K562 (cell line): ENCODE results near the gene DPP9.

ENCODE experiments used
- POLR2A ChIP-seq: fragments of 450-650 bp; conservative IDR thresholded peaks from 2 replicates; pipeline ENCODE4 v1.6.1; 2016
- ZNF644 ChIP-seq: fragments of 200-800 bp; sonication (Bioruptor generic); IDR thresholded peaks from 2 replicates; pipeline ENCODE4 v1.6.1; 2016; ENCODE audit warnings: low read depth, missing genetic modification characterization, missing compliant biosample characterization

DNA sequence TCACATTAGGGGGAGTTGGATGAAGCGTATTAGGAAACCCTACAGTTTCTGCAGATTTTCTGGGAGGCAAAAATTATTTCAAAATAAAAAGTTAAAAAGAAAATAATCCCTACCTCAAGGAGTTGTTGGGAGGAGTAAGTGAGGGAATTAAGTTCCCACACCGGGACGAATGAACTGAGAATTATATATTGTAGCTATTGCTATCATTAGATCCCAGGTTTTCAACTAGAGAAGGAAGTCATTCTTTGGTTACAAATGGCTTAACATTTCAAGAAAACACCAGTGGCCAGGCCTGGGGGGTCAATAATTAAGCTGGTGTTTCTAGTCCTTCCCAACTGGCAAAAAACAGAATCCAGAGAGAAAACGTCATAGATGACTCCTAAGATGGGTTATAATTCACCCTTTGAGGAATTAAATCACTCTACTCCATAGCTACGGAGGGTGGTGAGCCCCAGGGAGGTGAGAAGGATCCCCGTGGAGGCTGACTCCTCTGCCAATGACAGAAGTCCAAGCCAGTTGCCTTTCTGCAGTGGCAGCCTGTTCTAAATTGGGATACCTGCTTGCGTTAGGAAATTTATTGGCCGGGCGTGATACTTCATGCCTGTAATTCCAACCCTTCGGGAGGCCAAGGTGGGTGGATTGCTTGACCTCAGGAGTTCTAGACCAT lies 52.3 kb downstream of the DPP9 start:
- no peak for TF ChIP-seq POLR2A
- no peak for TF ChIP-seq ZNF644 (tag)
